HS-5 (cell line): ENCODE data around the gene MYBPC3.
"Not testable (repeated sequence)": the region's sequence is repeated elsewhere in the genome, so short reads cannot be mapped to it uniquely, and the experiment has no call there.

Source experiments
- DNase-seq: peaks from one replicate; pipeline ENCODE4 v3.0.0-alpha.2; 2012; ENCODE audit warnings: low read depth

The MYBPC3 gene

GRCh38 chr11:47336595-47336994 is 15.9 kb downstream of the MYBPC3 start:
- DNase-seq = no peak

GRCh38 chr11:47335733-47336132 is 16.8 kb downstream of the MYBPC3 start:
- DNase-seq = no peak

- not testable (repeated sequence) for DNase-seq
Observed at GRCh38 chr11:47334699-47335411, 17.6 kb downstream of the MYBPC3 start.

DNA sequence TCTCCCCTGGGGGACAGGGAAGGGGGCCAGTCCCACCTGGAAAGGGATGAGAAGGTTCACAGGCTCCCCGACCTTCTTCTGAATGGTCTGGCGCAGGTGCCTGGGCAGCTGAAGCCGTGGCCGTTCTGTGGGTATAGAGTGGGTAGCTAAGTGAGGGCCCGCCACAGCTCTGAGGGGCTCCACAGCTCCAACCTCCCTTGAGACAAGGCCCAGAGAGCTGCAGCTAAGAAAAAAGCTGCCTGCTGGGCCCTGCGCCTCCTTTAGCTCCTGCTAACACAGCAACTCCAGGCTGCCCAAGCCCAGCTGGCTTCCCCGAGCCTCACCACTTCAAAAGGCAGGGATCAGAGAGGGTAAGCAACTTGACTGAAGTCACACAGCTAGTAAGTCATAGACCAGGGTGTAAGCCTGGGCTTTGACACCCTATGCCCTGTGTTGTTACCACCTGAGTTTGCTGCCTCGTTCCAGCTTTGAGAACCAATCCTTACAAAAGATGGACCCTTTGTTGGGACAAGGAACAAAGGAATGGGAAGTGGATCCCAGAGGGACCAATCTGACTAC is 18.5 kb downstream of the MYBPC3 start:
- DNase-seq = no peak

- no peak for DNase-seq
Observed at GRCh38 chr11:47333526-47333845, 19.0 kb downstream of the MYBPC3 start.

- no peak for DNase-seq
Observed at GRCh38 chr11:47332791-47333525, 19.5 kb downstream of the MYBPC3 start.

DNA sequence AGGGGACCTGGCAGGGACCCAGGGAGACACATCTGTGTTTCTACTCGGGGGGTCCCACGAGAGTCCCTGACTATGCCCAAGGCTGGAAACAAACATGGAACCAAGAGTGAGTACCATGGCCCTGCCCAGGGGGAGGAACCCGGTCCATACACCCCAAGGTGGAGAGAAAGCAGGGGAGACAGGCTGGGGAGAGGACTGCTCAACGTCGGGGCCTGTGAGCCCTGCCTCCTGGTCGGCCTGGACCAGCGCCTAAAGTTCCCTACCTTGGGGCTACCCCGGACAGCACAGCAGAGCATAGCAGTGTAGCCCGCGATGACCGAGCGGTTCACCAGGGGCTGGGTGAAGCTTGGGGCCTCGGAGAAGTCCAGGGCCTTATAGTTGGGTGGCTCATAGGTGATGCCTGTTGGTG is 20.2 kb downstream of the MYBPC3 start:
- no peak for DNase-seq

GRCh38 chr11:47331454-47332302 is 20.8 kb downstream of the MYBPC3 start:
- no peak for DNase-seq

- no peak for DNase-seq
Observed at GRCh38 chr11:47329987-47330931, 22.2 kb downstream of the MYBPC3 start.

- no peak for DNase-seq
Observed at GRCh38 chr11:47329431-47329986, 23.0 kb downstream of the MYBPC3 start.

- DNase-seq = no peak
Observed at GRCh38 chr11:47328449-47329390, 23.8 kb downstream of the MYBPC3 start.

GRCh38 chr11:47327949-47328348 is 24.6 kb downstream of the MYBPC3 start:
- no peak for DNase-seq

DNA sequence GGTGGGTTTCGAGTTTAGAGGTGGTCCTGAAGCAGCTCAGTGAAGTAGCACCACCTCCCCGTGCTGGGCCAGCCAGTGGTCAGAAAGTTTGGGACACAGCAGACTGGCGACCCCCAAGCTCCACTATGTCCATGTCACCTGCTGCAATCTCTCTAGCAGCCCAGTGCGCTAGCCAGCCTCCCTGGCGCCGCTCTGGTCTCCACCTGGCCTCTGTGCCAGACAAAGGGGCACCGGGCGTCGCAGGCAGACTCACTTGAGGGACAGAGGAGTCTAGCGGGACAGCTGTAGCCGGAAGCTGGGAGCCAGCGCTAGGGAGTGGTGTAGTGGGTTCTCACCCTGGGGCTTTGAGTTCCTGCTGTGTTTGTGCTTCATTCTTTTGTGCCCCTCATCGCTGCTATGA is 25.5 kb downstream of the MYBPC3 start:
- DNase-seq = no peak

GRCh38 chr11:47326198-47326597 is 26.3 kb downstream of the MYBPC3 start:
- DNase-seq = no peak

DNA sequence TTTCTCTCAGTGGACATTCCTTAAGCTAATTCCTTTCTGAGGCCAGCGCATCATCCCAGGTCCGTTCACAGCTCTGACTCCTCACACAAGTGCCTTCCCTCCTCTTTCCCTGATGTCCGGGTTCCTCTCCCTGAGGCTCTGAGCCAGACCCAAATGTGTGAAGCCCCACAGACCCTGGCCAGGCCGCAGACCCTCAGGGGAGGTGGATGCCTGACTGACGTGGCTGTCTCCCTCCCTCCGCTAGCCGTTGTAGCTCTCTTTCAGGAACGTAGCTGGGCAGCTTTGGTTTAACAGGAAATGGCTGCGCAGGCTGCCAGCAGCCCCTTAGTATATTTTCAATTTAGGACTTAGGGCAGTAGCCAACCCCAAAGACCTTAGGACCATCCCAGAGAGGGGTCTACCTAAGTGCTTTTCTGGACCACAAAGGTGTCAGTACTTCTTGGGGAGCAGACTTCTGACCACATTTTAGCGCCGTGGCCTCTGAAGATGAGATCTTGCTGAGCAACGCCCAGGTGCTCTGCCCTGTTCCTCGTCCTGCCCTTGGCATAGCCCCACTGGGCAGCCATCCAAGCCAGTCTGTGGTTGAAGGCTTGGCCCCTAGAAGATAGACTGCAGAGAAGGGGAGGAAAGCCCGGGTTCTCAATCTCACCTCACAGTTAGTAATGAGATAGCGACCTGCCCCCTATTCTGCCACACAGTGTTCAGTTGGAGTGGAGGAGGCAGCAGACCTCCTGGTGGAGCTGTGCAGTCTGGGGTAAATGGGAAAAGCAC is 27.0 kb downstream of the MYBPC3 start:
- no peak for DNase-seq

DNA sequence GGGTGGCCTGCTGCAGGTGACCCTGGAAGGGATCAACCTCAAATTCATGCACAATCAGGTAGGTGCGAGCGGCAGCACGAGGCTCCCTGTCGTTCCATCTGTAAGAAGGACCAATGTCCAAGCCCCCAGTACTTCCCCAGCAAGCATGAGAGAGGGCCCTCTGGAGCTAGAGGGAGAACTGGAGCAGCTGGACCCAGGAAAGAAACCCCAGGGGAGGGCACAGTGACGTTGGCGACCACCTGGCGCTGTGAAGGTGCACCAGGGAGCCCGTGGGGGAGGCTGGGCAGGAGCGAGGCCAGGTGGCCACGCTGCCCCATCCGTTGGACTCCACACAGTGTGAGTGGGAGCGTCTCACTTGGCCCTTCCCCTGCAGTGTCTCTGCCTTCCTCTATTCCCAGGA is 28.0 kb downstream of the MYBPC3 start:
- DNase-seq = no peak

DNA sequence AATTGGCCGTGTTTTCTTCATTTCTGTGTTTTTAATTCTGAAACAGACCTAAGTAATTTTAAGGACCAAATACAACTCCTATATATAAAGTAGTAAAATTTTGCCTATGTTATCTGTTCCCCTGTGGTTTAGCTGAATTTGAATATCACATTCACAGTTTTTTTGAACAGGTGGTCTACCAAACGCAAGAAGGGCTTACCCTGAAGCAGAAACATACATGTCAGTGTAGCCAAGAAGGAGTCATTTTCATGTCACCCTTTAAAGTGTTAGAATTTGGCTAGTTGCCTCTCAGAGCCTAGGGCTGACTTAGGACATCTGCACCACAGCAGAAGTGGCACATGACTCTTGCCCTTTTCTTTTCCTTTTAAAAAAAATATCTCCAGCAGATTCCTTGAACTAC is 34.3 kb downstream of the MYBPC3 start:
- no peak for DNase-seq

- DNase-seq = no peak
Observed at GRCh38 chr11:47317064-47317828, 35.3 kb downstream of the MYBPC3 start.
